DND-41 (cell line): Measurements from ENCODE around the gene ANKRD65.
"Not testable (repeated sequence)": the region's sequence is repeated elsewhere in the genome, so short reads cannot be mapped to it uniquely, and the experiment has no call there.

Experiments used
- ATAC-seq: fragments of 200-7000 bp; cut with Tn5 transposase; 3 replicates; pipeline ENCODE4 v1.9.1; 2021; ENCODE audit warnings: low read depth; ENCODE audit not compliant: insufficient read depth
- DNase-seq: peaks from one replicate; pipeline ENCODE4 v3.0.0-alpha.2; 2020
- H2AFZ ChIP-seq: 2 replicates; pipeline ENCODE4 v1.6.0; 2012; ENCODE audit warnings: low read depth, low read length
- H3K27ac ChIP-seq: 2 replicates; pipeline ENCODE4 v1.5.1; 2012; ENCODE audit warnings: low read length, inconsistent platforms
- H3K27me3 ChIP-seq: fragments of 200-600 bp; sonication (generic); 2 replicates; pipeline ENCODE4 v1.6.0; 2012; ENCODE audit warnings: low read length, mild to moderate bottlenecking, inconsistent platforms; ENCODE audit not compliant: insufficient read depth, poor library complexity
- H3K36me3 ChIP-seq: 2 replicates; pipeline ENCODE4 v1.5.1; 2012; ENCODE audit warnings: low read length, inconsistent platforms; ENCODE audit not compliant: insufficient read depth
- H3K4me1 ChIP-seq: 2 replicates; pipeline ENCODE4 v1.5.1; 2012; ENCODE audit warnings: mild to moderate bottlenecking, low read length; ENCODE audit not compliant: insufficient read depth
- H3K4me2 ChIP-seq: 2 replicates; pipeline ENCODE4 v1.6.0; 2012; ENCODE audit warnings: mild to moderate bottlenecking, moderate library complexity, low read length, inconsistent platforms; ENCODE audit not compliant: insufficient read depth
- H3K4me3 ChIP-seq, 2 experiments: fragments of 200-600 bp in 1 of 2; shearing (Covaris generic) in 1 of 2; 2 replicates each; pipeline ENCODE4 v1.5.1; 2012 to 2016; ENCODE audit warnings: inconsistent platforms in 2 of 2, low read length in 2 of 2, mild to moderate bottlenecking in 2 of 2, low read depth in 1 of 2, moderate library complexity in 1 of 2
- H3K79me2 ChIP-seq: 2 replicates; pipeline ENCODE4 v1.6.0; 2012; ENCODE audit warnings: low read length, inconsistent platforms; ENCODE audit not compliant: insufficient read depth
- H3K9ac ChIP-seq: 2 replicates; pipeline ENCODE4 v1.6.0; 2012; ENCODE audit warnings: low read depth, mild to moderate bottlenecking, inconsistent platforms, low read length, moderate library complexity
- H3K9me3 ChIP-seq: 2 replicates; pipeline ENCODE4 v1.5.1; 2012; ENCODE audit warnings: low read length, moderate library complexity, mild to moderate bottlenecking, inconsistent platforms; ENCODE audit not compliant: insufficient read depth, severe bottlenecking
- H4K20me1 ChIP-seq: 2 replicates; pipeline ENCODE4 v1.6.0; 2012; ENCODE audit warnings: low read length; ENCODE audit not compliant: insufficient read depth
- CTCF ChIP-seq: IDR thresholded peaks from 2 replicates; pipeline ENCODE4 v1.5.1; 2012; ENCODE audit warnings: borderline replicate concordance, low read length, moderate library complexity, mild to moderate bottlenecking; ENCODE audit not compliant: poor library complexity, severe bottlenecking; ENCODE audit errors: extremely low read depth
- EZH2 ChIP-seq: IDR thresholded peaks from 3 replicates; pipeline ENCODE4 v1.6.1; 2012; ENCODE audit warnings: borderline replicate concordance, low read depth, mild to moderate bottlenecking, moderate library complexity, low read length, inconsistent platforms; ENCODE audit not compliant: severe bottlenecking

Gene ANKRD65

GRCh38 chr1:1461721-1462317 lies 40.7 kb upstream of the ANKRD65 start:
- no peaks in the 10 kb centered on the region for H3K36me3 ChIP-seq
- H3K27me3 ChIP-seq = no peaks in the 10 kb centered on the region
- peak; percentile 52; the same call in 2 of the 3 replicates for ATAC-seq
- H4K20me1 ChIP-seq = no peaks in the 10 kb centered on the region
- H3K79me2 ChIP-seq = no peaks in the 10 kb centered on the region
- H3K4me2 ChIP-seq = no peak overlapping the region
- no peaks in the 10 kb centered on the region for H3K9me3 ChIP-seq
- no peak overlapping the region for H3K9ac ChIP-seq
- H3K4me3 ChIP-seq = no peak overlapping the region
- no peak overlapping the region for H2AFZ ChIP-seq
- H3K4me1 ChIP-seq = no peaks in the 10 kb centered on the region
- TF ChIP-seq EZH2 (no peak), CTCF (no peak)
- H3K27ac ChIP-seq = no peak overlapping the region
- DNase-seq = no peak

- no peak overlapping the region for H3K4me2 ChIP-seq
- no peaks in the 10 kb centered on the region for H3K27me3 ChIP-seq
- no peaks in the 10 kb centered on the region for H3K9me3 ChIP-seq
- no peaks in the 10 kb centered on the region for H3K4me1 ChIP-seq
- DNase-seq (no peak), ATAC-seq (no peak)
- no peaks in the 10 kb centered on the region for H3K79me2 ChIP-seq
- TF ChIP-seq EZH2 = no peak
- TF ChIP-seq CTCF = no peak
- H3K4me3 ChIP-seq = no peak overlapping the region
- no peak overlapping the region for H3K27ac ChIP-seq
- no peak overlapping the region for H2AFZ ChIP-seq
- H3K36me3 ChIP-seq = no peaks in the 10 kb centered on the region
- no peaks in the 10 kb centered on the region for H4K20me1 ChIP-seq
- no peak overlapping the region for H3K9ac ChIP-seq
Measured at GRCh38 chr1:1460540-1461130, 39.6 kb upstream of the ANKRD65 start.

GRCh38 chr1:1459711-1460110 lies 38.6 kb upstream of the ANKRD65 start:
- H3K4me3 ChIP-seq, H3K9me3 ChIP-seq, H3K9ac ChIP-seq, ATAC-seq, H3K4me1 ChIP-seq, H3K27ac ChIP-seq, H3K79me2 ChIP-seq, DNase-seq, H2AFZ ChIP-seq, H3K4me2 ChIP-seq, H4K20me1 ChIP-seq, H3K27me3 ChIP-seq, H3K36me3 ChIP-seq: not testable (repeated sequence)

- not testable (repeated sequence) for H3K27me3 ChIP-seq, H3K4me3 ChIP-seq, H3K79me2 ChIP-seq, H2AFZ ChIP-seq, DNase-seq, H3K4me2 ChIP-seq, H4K20me1 ChIP-seq, H3K36me3 ChIP-seq, H3K9ac ChIP-seq, H3K27ac ChIP-seq, ATAC-seq, H3K9me3 ChIP-seq, H3K4me1 ChIP-seq
Measured at GRCh38 chr1:1459156-1459555, 38.1 kb upstream of the ANKRD65 start.

- not testable (repeated sequence) for H3K79me2 ChIP-seq, H3K27me3 ChIP-seq, H3K9me3 ChIP-seq, H3K36me3 ChIP-seq, H3K4me2 ChIP-seq, H3K27ac ChIP-seq, ATAC-seq, H4K20me1 ChIP-seq, H3K4me1 ChIP-seq, DNase-seq, H2AFZ ChIP-seq, H3K4me3 ChIP-seq, H3K9ac ChIP-seq
Measured at GRCh38 chr1:1456683-1457255, 35.7 kb upstream of the ANKRD65 start.

GRCh38 chr1:1455934-1456333 lies 34.9 kb upstream of the ANKRD65 start:
- H3K27ac ChIP-seq, H3K4me2 ChIP-seq, H3K79me2 ChIP-seq, H2AFZ ChIP-seq, DNase-seq, H3K9ac ChIP-seq, H3K27me3 ChIP-seq, H4K20me1 ChIP-seq, H3K4me3 ChIP-seq, H3K36me3 ChIP-seq, H3K9me3 ChIP-seq, ATAC-seq, H3K4me1 ChIP-seq: not testable (repeated sequence)
